Gastrocnemius medialis (tissue), 4 donors: Measurements from ENCODE around the gene NEO1.

Source experiments
- POLR2A ChIP-seq, 2 donors: fragments of 450-650 bp; IDR thresholded peaks; one replicate each; pipeline ENCODE4 v1.6.1; 2017; ENCODE audit warnings: antibody characterized with exemption in 2 of 2, mild to moderate bottlenecking in 2 of 2, moderate library complexity in 2 of 2
- TF ChIP-seq, protein P1 (sequence below), 5 experiments: fragments of 450-650 bp in 3 of 5; fragments of 200-600 bp in 2 of 5; sonication (generic) in 2 of 5; IDR thresholded peaks in 4 of 5; conservative IDR thresholded peaks in 1 of 5; 1 replicate in 4 of 5; 2 replicates in 1 of 5; pipeline ENCODE4 v1.5.1; 2016 to 2019; ENCODE audit warnings: antibody characterized with exemption in 5 of 5, mild to moderate bottlenecking in 3 of 5, moderate library complexity in 3 of 5

DNA sequence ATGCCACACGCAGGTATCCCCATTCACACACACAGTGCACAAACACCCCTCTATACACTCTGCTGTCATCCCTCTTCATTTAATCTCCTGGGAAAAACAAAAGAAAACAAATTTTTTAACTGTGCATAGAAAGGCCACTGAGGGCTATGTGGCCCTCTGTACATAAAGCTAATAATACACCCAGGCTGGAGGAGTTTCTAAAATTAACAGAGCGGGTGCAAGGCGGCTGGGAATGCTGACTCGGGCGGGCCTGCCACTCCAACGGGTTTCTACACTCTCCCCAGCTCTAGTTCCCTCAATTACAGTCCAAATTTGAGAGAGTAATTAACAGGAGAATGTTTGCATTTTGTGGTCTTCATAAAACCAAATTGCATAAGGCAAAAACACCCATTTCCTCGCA is 293.4 kb downstream of the NEO1 start:
- TF ChIP-seq, protein P1, sequence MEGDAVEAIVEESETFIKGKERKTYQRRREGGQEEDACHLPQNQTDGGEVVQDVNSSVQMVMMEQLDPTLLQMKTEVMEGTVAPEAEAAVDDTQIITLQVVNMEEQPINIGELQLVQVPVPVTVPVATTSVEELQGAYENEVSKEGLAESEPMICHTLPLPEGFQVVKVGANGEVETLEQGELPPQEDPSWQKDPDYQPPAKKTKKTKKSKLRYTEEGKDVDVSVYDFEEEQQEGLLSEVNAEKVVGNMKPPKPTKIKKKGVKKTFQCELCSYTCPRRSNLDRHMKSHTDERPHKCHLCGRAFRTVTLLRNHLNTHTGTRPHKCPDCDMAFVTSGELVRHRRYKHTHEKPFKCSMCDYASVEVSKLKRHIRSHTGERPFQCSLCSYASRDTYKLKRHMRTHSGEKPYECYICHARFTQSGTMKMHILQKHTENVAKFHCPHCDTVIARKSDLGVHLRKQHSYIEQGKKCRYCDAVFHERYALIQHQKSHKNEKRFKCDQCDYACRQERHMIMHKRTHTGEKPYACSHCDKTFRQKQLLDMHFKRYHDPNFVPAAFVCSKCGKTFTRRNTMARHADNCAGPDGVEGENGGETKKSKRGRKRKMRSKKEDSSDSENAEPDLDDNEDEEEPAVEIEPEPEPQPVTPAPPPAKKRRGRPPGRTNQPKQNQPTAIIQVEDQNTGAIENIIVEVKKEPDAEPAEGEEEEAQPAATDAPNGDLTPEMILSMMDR (IDR thresholded peaks at IDR 0.05 in 4 of 5, conservative IDR thresholded peaks at IDR 0.05 in 1 of 5), result no peak
- TF ChIP-seq POLR2A (IDR thresholded peaks at IDR 0.05), result no peak
